ENCODE measurements around the gene PGLYRP3. TPM values are rescaled to one million over a fixed set of nuclear protein-coding genes. Genes with fewer than 3 reads are reported as not detected.
"Not testable (repeated sequence)": the region's sequence is repeated elsewhere in the genome, so short reads cannot be mapped to it uniquely, and the experiment has no call there.

The PGLYRP3 gene
- total RNA-seq, 1 experiment from 2014 or later = not detected

DNA sequence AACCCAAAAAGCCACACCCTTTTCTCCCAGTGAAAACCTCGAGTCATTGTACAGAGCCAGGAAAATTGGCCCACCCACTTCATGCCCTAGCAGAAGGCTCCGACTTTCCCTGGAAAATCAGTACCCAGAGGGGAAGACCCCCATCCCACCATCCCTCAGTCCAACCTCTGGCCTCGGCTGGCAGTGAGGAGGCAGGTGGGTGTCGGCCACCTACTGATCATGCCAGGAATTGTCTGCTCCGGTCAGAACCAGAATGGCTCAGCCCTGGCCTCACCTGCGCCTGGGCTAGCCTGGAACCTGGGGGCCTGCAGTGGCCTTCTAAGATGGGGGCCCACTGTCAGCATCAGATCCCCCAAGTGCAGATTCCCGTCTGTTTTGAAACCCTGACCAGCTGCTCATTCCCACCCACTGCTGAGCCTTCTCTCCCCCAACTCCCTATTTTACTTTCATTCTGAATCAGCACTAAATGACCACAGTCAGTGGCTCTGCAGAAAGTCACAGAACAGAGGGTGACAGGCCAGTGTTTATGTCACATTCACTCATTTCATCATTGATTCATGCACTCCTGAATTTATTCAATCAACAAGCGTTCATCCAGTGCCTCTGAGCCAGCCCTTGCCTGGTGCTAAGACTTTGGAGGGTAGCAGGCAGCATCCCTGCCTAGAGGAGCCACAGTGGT is 41.9 kb upstream of the PGLYRP3 start:
- Histone ChIP-seq H3K27ac (no peak overlapping the region), H3K4me1 (replicated peaks) (no peaks in the 10 kb centered on the region), H3K9me3 (replicated peaks) (no peaks in the 10 kb centered on the region), H3K27me3 (replicated peaks) (peaks cover 36% of the 10 kb centered on the region), H3K4me3 (no peak overlapping the region), H3K36me3 (no peaks in the 10 kb centered on the region)
- DNase-seq (ENCODE audit: low read depth in 1 of 2, low spot score in 2 of 2) = peak in 1 of 2 experiments; percentile 26

DNA sequence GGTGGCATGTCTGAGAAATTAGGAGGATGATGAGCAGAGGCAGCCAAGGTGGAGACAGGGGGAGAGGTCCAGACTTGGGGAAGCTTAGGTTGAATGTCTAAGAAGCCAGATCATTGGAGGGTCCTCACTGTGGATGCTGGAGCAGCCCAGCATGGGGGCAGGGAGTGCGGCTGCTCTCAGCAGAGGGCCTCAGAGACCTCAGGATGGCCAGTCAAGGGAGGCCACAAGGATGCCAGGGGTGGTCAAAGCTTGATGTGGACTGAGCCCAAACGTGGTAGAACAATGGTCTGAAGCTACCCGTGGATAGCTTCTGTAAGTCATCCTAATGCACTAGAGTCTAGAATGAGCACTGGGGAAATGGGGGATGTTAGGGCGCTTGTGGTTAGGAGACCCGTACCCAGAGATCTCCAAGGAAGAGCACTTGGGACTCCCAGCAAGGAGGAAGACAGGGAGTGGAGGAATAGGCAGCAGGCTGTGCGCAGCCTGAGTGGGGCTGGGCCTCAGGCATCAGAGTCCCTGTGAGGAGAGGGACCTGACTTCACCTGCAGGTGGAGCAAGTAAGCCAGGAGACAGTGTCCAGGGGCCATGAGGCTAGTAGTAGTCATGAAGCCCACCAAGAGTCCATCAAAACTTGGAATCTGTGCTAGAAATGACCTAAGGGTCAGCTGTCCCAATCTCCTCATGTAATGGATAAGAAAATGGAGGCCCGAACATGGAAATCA is 40.6 kb upstream of the PGLYRP3 start:
- peaks cover 44% of the 10 kb centered on the region for H3K27me3 ChIP-seq (replicated peaks)
- H3K36me3 ChIP-seq = no peaks in the 10 kb centered on the region
- H3K4me3 ChIP-seq = no peak overlapping the region
- H3K27ac ChIP-seq = no peak overlapping the region
- DNase-seq (ENCODE audit: low read depth in 1 of 2, low spot score in 2 of 2) = peak in 1 of 2 experiments; percentile 33
- no peaks in the 10 kb centered on the region for H3K9me3 ChIP-seq (replicated peaks)
- H3K4me1 ChIP-seq (replicated peaks) = no peaks in the 10 kb centered on the region

DNA sequence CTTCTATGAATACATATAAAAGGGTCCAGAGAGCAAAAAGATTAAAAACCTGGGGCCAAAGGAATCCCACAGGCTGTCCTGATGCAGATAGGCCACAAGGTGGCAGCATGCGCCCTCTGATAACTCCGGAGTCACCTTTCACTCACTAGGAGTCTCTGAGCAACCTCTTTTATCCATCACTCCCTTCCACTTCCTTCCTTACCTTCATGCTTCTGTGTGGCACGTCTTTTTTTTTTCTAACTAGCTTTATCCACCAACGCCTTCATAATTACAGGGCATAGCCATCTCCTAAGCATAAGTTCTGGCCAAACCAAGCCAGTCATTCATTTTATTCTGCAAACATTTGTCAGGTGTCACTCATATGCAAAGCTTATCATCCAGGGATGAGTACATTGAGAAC is 39.8 kb upstream of the PGLYRP3 start:
- no peaks in the 10 kb centered on the region for H3K36me3 ChIP-seq
- no peak overlapping the region for H3K4me3 ChIP-seq
- no peak overlapping the region for H3K27ac ChIP-seq
- peak; percentile 39 to 57 for DNase-seq (ENCODE audit: low read depth in 1 of 2, low spot score in 2 of 2)
- H3K27me3 ChIP-seq (replicated peaks) = peaks cover 41% of the 10 kb centered on the region
- H3K9me3 ChIP-seq (replicated peaks) = no peaks in the 10 kb centered on the region
- no peaks in the 10 kb centered on the region for H3K4me1 ChIP-seq (replicated peaks)

DNA sequence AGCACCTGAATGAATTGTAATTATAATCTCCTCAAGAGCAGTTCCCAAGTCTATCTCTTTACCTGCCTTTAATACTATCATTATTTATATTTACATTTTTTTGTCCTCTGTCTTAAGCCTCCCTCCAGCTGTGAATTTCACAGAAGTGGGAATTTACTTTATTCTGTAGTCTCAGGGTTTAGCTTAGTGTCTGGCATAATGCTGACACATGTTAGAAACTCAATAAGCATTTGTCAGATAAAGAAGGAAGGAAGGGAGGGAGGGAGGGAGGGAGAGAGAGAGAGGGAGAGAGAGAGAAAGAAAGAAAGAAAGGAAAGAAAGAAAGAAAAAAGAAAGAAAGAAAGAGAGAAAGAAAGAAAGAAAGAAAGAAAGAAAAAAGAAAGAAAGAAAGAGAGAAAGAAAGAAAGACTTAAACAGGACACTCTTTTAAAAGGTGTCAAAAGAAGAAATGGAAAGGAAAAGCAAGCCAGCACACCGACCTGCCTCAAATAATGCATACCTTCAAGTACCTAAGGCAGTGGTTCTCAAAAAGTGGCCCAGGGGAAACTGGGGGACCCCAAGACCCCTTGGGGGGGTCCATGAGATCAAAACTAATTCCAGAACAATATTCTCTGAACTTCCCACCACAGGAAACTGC is 37.7 kb upstream of the PGLYRP3 start:
- Histone ChIP-seq H3K4me1 (replicated peaks) (no peaks in the 10 kb centered on the region), H3K36me3 (no peaks in the 10 kb centered on the region), H3K27me3 (replicated peaks) (peaks cover 43% of the 10 kb centered on the region), H3K9me3 (replicated peaks) (no peaks in the 10 kb centered on the region), H3K27ac (no peak overlapping the region), H3K4me3 (no peak overlapping the region)
- DNase-seq (ENCODE audit: low read depth in 1 of 2, low spot score in 2 of 2) = no peak

DNA sequence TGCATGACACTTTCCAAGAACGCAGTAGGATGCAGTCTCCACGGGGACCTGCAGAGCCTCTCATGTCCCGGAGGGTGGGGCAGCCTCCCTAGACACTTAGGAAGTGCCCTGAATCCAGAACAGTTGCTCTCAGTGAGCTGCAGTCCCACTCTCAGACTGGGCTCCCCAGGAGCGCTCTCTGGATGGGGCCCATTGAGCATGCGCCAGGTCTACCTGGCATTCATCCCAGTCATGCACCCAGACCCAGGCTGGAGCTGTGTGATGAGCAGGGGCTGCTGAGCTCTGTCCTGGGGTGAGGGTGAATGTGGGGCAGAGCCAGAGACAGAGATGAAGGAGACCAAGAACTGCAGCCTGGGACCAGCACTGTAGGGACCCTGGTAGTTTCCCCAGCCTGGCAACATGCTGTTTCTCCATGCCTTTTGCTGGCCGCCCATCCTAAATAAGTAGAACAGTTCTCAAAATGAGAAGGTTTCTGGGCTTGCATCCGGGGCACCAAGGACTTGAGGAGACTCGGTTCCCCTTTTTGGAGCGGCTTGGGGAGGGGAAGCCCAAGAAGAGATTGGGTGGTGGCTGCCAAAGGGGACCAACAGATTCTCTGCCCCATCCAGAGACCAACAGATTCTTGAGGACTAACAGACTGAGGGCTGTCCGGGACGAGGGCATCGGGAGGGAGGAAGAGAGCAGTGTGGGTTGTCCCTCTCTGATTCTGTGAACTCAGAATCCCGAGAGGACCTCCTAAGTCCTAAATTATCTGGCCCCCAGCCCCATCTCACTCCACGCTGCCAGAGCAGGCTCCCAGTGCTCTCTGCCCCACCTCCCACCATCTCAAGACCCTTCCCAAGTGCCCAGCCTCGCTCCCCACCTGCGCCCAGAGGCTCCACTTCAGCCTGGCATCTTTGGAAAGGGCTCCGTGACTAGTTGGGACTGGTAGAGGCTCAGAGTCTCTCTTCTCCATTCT is 36.9 kb upstream of the PGLYRP3 start:
- Histone ChIP-seq H3K4me1 (replicated peaks) (no peaks in the 10 kb centered on the region), H3K36me3 (no peaks in the 10 kb centered on the region), H3K9me3 (replicated peaks) (no peaks in the 10 kb centered on the region), H3K27ac (no peak overlapping the region), H3K4me3 (no peak overlapping the region), H3K27me3 (replicated peaks) (peaks cover 39% of the 10 kb centered on the region)
- DNase-seq (ENCODE audit: low read depth in 1 of 2, low spot score in 2 of 2) = no peak

DNA sequence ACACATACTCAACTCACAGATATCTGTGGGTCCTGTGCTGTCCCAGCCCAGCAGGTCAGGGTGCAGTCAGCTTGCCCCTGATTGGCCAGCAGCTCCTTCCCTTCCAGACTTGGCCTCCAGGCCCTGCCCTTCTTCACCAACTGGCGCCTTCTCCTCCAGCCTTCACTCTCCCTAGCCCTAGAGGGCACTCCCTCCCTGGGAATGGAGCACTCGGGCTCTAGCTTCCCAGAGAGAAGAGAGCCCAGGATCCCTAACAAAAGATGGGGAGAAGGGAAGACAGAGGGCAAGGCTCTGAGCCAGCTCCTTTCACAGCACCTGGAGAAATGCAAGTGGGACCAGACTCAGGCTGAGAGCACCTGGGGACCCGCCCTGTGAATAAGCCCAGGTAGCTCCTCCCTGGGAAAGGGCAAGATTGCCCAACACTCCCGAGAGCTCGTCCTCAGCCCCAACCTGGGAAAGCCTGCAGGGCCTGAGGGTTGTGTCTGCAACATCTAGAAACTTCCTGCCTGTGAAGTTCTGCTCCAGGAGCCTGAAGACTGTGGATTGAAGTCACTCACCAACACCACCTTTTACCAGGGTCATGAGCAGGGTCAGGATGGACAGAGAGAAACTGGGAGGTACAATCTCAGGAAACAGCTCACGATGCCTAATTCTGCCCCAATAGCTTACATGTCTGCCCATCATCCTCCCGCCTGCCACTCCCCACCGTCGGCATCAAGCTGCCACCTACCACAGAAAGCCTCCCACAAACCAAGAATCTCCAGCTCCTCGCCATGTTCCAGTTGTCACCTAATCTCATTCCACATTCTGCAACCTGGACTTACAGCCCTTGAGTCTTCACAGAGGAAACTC is 36.0 kb upstream of the PGLYRP3 start, which contains the start of gene PGLYRP4:
Gene PGLYRP4, minus strand, starts transcription at position 331 of the 852 bp plus-strand sequence. CDS start 909 bp downstream, outside the sequence.
- H3K4me1 ChIP-seq (replicated peaks) = no peaks in the 10 kb centered on the region
- no peaks in the 10 kb centered on the region for H3K36me3 ChIP-seq

DNA sequence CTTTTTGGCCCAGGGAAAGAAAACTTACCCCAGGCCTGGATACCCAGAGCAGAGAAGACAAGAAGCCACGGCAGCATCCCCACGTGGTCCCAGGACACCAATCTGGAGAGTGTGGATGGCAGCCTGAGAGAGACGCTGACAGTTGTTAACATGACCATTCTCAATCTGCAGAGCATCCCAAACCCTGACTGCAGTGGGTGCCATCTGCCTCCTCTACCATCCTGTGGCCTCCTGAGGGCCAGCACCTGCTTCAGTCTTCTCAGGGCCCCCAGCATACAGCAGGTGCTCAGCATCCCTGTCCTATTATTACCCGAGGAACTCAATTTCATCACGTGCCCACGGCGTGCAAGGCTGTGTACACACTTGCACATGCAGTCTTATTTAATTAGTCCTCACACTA is 35.1 kb upstream of the PGLYRP3 start:
- no peak for DNase-seq (ENCODE audit: low read depth in 1 of 2, low spot score in 2 of 2)
- no peak overlapping the region for H3K27ac ChIP-seq
- no peaks in the 10 kb centered on the region for H3K9me3 ChIP-seq (replicated peaks)
- peaks cover 41% of the 10 kb centered on the region for H3K27me3 ChIP-seq (replicated peaks)
- no peaks in the 10 kb centered on the region for H3K4me1 ChIP-seq (replicated peaks)
- H3K4me3 ChIP-seq = no peak overlapping the region
- H3K36me3 ChIP-seq = no peaks in the 10 kb centered on the region

More for the DNA sequence above, 36.0 kb upstream of the PGLYRP3 start, which contains the start of gene PGLYRP4:
- DNase-seq (ENCODE audit: low read depth in 1 of 2, low spot score in 2 of 2) = no peak
- Histone ChIP-seq H3K27me3 (replicated peaks) (peaks cover 41% of the 10 kb centered on the region), H3K27ac (no peak within 1 kb of the TSS), H3K4me3 (no peak within 1 kb of the TSS), H3K9me3 (replicated peaks) (no peaks in the 10 kb centered on the region)

DNA sequence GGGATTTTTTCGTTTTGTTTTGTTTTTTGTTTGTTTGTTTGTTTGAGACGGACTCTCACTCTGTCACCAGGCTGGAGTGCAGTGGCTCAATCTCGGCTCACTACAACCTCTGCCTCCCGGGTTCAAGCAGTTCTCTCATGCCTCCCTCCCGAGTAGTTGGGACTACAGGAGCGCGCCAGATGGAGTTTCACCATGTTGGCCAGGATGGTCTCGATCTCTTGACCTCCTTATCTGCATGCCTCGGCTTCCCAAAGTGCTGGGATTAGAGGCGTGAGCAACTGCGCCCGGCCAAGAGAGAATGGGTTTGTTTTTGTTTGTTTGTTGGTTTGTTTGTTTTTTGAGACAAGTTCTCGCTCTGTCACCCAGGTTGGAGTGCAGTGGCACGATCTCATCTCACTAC is 34.3 kb upstream of the PGLYRP3 start:
- H3K4me1 ChIP-seq (replicated peaks); H3K9me3 ChIP-seq (replicated peaks); H3K4me3 ChIP-seq; H3K36me3 ChIP-seq; DNase-seq (ENCODE audit: low read depth in 1 of 2, low spot score in 2 of 2); H3K27ac ChIP-seq: not testable (repeated sequence)
- H3K27me3 ChIP-seq (replicated peaks) = peaks cover 39% of the 10 kb centered on the region

DNA sequence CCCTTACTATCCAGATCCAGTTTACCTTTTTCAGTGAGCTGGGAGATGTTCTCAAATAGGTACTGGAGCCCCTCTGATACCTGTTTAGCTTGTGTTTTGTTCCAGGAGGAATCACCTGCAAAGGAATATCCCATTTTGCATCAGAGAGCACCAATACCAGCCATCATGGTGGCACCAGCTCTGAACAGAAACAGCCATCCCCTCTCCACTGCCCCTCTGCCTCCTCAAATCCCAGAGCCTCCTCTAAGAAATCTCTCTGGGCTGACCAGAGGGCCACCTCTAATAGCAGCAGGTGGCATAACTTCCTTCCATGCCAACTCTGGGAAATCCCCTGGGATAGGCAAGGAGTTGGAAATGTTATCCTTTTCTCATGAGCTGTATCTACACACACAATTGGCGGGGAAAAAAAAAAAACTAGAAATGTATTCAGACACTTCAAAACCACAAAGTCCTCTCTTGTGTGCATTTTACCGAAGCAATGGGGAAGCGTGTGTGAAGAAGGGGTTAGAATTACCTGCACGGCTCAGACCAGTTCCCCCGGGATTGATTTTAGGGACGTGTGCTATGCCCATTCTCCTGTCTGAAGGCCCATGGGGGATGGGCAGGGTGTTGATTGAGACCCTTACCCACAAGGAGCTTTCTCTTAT is 33.4 kb upstream of the PGLYRP3 start:
- H3K4me1 ChIP-seq (replicated peaks) = no peaks in the 10 kb centered on the region

DNA sequence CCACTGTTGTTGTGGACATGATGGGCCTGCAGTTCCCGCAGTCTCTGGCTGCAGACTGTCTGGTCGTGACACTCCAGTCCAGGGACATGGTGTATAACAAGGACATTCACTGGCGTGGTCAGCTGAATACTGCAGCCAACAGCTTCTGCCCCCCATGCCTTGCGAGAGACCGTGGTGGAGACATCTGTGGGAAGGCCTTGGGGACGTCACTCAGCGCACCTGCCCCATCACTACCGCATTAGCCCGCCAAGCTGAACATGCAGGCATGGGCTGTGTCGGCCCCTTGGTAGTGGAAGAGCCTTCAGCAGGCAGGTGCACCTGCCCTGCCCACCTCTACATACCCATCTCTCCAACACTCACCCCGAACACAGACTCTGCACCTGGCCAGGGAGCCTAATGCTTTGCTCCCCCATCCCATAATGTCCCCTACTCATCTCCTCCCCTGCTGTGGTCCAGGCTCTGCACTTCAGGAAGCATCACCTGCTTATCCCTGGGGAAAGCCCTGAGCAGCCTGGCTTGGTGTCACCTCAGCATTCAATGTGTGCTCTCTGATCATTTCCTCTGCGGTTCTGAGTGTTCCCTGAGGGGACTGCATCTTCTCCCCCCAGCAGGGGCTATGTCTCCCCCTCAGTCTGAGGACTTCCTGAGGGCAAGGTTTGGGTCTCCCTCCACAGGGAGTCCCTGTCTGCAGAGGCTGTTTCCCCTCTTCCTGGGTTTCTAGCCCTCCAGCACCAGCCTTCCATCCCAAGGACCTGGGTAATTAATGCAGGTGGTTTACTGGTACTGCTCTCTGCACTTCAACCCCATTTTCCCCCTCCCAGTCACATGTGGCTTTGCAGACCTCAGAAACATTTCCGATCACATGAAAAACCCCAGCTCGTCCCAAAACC is 32.7 kb upstream of the PGLYRP3 start:
- no peaks in the 10 kb centered on the region for H3K4me1 ChIP-seq (replicated peaks)

More for the DNA sequence above, 33.4 kb upstream of the PGLYRP3 start:
- H3K27ac ChIP-seq = no peak overlapping the region
- peaks cover 34% of the 10 kb centered on the region for H3K27me3 ChIP-seq (replicated peaks)
- no peaks in the 10 kb centered on the region for H3K36me3 ChIP-seq
- no peaks in the 10 kb centered on the region for H3K9me3 ChIP-seq (replicated peaks)
- no peak for DNase-seq (ENCODE audit: low read depth in 1 of 2, low spot score in 2 of 2)
- H3K4me3 ChIP-seq = no peak overlapping the region

DNA sequence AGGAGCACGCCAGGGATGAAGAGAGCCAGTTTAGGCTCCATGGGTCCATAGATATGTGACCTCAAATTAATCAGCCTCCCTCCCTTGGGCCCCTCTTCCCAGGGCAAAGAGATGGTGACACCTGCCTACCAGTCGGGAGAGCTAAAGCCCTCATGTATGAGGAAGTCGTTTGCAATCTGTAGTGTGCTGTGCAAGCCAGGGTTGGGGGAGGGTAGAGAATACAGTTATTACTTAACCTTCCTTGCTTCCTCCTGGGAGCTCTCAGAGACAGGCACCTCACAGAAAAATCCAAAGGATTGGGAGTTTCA is 31.9 kb upstream of the PGLYRP3 start:
- peaks cover 23% of the 10 kb centered on the region for H3K27me3 ChIP-seq (replicated peaks)
- no peak overlapping the region for H3K4me3 ChIP-seq
- no peaks in the 10 kb centered on the region for H3K36me3 ChIP-seq
- H3K27ac ChIP-seq = no peak overlapping the region
- no peak for DNase-seq (ENCODE audit: low read depth in 1 of 2, low spot score in 2 of 2)
- no peaks in the 10 kb centered on the region; the same call in 1 of the 2 replicates for H3K9me3 ChIP-seq (replicated peaks)
- no peaks in the 10 kb centered on the region for H3K4me1 ChIP-seq (replicated peaks)

More for the DNA sequence above, 32.7 kb upstream of the PGLYRP3 start:
- no peak overlapping the region for H3K4me3 ChIP-seq
- peaks cover 29% of the 10 kb centered on the region for H3K27me3 ChIP-seq (replicated peaks)
- no peaks in the 10 kb centered on the region for H3K36me3 ChIP-seq
- no peaks in the 10 kb centered on the region for H3K9me3 ChIP-seq (replicated peaks)
- no peak overlapping the region for H3K27ac ChIP-seq
- no peak for DNase-seq (ENCODE audit: low read depth in 1 of 2, low spot score in 2 of 2)
